Astrocyte of the cerebellum (primary cell): ENCODE results near the gene ZDHHC16.

ENCODE experiments used
- DNase-seq: peaks from one replicate; pipeline ENCODE4 v3.0.0-alpha.2; 2011; ENCODE audit warnings: low read depth
- H3K4me3 ChIP-seq: 2 replicates; pipeline ENCODE4 v1.5.1; 2011; ENCODE audit warnings: mild to moderate bottlenecking, low read depth, low read length, moderate library complexity
- in situ Hi-C: cut with HindIII; loops from 2 replicates; pipeline ENCODE4 v1.10.0; 2017; ENCODE audit warnings: low sequenced_read_pairs
- TF ChIP-seq, protein P1 (sequence below): IDR thresholded peaks from 2 replicates; pipeline ENCODE4 v1.5.1; 2012; ENCODE audit warnings: low read length, low read depth, moderate library complexity, mild to moderate bottlenecking; ENCODE audit errors: missing control alignments

The ZDHHC16 gene

DNA sequence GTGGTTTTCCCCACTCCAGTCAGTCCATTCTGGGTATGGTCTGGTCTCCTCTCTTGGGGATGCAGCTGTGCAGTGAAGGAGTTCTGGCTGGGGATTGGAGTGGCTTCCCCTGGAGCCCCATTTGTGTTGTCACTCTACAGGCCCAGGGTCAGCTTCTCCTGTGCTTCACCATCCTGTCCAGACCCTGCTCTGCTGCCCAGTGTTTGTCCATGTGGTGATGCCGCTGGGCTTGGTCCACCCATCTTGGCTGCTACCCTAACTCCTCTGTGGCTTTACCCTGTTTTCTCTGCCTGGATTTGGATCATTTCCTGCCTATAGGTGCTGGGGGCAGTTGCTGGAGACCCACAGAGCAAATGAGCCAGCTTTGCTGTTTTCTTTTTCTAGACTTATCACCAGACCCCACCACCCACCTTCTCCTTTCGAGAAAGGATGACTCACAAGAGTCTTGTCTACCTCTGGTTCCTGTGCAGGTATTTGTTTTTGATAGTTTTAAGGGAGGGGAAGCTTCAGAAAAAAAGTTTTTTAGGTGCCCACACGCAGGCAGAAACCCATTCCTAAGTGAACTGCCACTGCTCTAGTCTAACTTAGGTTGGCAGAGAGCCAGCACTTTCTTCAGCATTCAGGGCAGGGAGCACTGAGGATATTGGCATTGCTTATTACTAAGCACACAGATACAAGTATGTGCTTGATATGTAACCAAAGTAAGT, 8.5 kb downstream of the ZDHHC16 start:
- TF ChIP-seq, protein P1, sequence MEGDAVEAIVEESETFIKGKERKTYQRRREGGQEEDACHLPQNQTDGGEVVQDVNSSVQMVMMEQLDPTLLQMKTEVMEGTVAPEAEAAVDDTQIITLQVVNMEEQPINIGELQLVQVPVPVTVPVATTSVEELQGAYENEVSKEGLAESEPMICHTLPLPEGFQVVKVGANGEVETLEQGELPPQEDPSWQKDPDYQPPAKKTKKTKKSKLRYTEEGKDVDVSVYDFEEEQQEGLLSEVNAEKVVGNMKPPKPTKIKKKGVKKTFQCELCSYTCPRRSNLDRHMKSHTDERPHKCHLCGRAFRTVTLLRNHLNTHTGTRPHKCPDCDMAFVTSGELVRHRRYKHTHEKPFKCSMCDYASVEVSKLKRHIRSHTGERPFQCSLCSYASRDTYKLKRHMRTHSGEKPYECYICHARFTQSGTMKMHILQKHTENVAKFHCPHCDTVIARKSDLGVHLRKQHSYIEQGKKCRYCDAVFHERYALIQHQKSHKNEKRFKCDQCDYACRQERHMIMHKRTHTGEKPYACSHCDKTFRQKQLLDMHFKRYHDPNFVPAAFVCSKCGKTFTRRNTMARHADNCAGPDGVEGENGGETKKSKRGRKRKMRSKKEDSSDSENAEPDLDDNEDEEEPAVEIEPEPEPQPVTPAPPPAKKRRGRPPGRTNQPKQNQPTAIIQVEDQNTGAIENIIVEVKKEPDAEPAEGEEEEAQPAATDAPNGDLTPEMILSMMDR = no peak
- no peak overlapping the region for H3K4me3 ChIP-seq
- in situ Hi-C loops = no loop called here
- DNase-seq = no peak

DNA sequence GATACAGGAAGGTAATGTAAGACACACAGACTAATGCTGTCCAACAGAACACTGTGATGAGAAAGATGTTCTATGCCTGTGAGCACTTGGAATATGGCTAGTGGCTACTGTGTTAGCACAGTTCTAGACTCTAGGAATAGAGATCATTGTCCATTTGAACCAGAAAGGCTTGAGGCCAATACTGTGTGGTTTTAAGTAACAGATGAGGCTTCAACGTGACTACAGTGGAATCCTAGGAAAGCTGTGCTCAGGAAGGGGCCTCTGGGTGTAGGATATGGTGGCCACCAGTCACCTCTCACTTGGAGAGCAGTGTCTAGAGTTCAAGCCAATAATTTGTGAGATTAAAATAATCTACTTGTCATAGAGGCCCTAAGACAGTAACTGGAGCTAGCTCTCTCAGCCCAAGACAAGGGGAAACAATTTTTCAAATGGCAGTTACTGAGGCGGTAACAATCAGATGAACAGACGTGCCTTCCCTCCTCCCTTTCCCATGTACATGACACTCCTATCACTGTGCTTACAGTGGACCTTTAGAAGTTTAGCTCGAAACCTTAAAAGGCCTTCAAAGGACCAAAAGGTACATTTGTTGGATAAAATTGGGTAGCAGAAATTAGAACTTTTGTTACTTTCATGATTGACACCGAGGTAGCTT, 10.2 kb downstream of the ZDHHC16 start:
- TF ChIP-seq, protein P1 = no peak
- no peak for DNase-seq
- H3K4me3 ChIP-seq = no peak overlapping the region
- in situ Hi-C loops = no loop called here

DNA sequence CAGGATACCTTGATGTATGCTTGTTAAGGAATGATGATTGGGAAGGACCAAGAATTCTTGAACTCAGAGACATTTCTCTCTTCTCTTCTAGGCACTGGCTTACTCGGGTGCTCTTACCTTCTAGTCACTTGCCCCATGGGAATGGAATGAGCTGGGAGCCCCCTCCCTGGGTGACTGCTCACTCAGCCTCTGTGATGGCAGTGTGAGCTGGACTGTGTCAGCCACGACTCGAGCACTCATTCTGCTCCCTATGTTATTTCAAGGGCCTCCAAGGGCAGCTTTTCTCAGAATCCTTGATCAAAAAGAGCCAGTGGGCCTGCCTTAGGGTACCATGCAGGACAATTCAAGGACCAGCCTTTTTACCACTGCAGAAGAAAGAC, 10.7 kb downstream of the ZDHHC16 start:
- H3K4me3 ChIP-seq = no peak overlapping the region
- in situ Hi-C loops = no loop called here
- no peak for DNase-seq
- TF ChIP-seq, protein P1 = no peak

DNA sequence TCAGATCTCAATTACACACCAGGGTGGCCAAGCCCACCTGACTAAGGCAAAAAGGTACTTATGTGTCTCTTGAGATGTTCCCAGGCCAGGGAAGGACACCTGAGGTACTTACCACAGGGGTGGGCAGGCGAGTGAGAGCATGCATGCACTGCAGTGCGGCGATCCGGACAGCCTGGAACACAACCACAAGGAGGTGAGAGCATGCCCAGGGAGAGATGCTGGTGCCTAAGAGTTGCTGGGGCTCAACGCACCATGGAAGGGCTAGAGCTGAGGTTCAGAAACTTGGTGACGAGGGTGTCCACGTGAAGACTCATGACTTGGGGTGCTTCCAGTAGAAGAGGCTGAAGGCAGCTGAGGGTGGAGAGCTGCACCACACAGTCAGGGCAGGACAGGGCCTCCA, 13.1 kb downstream of the ZDHHC16 start:
- TF ChIP-seq, protein P1 = no peak
- no peak overlapping the region for H3K4me3 ChIP-seq
- no peak for DNase-seq
- in situ Hi-C loops = no loop called here

DNA sequence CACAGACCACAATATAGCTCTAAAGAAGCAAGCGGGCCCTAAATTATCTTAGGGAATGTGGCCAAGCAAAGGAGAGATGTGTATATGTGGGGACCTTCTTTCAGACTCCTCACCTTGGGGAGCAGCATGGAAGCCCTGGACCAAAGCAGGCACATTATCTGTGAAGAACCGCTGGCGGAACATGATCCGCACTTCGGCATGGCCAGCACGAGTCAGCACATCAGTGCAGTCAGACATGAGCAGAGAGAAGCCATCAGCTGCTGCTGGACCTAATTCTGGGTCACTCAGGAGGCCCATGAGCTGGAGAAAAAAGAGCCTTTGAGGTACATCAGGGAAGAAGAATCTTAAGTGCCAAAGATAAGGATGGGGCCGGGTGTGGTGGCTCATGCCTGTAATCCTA, 14.0 kb downstream of the ZDHHC16 start:
- H3K4me3 ChIP-seq = no peak overlapping the region
- DNase-seq = no peak
- in situ Hi-C loops = no loop called here
- TF ChIP-seq, protein P1 = no peak

DNA sequence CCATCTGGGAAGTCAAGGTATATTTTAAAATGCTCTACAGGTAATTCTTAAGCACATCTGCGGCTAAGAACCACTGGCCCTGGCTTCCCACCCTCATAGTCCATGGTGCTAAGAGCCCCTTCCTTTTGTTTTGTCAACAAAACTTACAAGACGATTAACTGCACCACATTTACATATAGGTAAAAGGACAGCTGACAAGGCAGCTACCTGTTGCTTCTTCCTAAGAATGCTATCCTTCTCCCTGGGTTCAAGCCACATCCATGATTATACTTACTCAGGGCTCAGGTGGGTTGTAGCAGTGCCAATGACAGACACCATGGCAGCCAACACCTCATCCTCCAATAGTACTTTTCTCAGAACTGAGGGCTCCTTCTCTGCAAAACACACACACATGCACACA, 16.3 kb downstream of the ZDHHC16 start:
- H3K4me3 ChIP-seq = no peak overlapping the region
- TF ChIP-seq, protein P1 = no peak
- DNase-seq = no peak
- in situ Hi-C loops = no loop called here
